GM12874 (cell line): ENCODE results near the gene ZNF701.
A peak's percentile ranks its signal among the peaks of the same experiment; 100 is the strongest.

Experiments used
- TF ChIP-seq, protein P1 (sequence below): IDR thresholded peaks from 2 replicates; pipeline ENCODE4 v1.5.1; 2011; ENCODE audit warnings: low read depth, mild to moderate bottlenecking, control low read depth, low read length, moderate library complexity; ENCODE audit not compliant: insufficient read depth

The ZNF701 gene

GRCh38 chr19:52570000-52570861 lies at the start of gene ZNF701:
ZNF701 (plus strand) TSS chr19:52570287; CDS start chr19:52574148, 3,861 bp downstream.
- TF ChIP-seq, protein P1, sequence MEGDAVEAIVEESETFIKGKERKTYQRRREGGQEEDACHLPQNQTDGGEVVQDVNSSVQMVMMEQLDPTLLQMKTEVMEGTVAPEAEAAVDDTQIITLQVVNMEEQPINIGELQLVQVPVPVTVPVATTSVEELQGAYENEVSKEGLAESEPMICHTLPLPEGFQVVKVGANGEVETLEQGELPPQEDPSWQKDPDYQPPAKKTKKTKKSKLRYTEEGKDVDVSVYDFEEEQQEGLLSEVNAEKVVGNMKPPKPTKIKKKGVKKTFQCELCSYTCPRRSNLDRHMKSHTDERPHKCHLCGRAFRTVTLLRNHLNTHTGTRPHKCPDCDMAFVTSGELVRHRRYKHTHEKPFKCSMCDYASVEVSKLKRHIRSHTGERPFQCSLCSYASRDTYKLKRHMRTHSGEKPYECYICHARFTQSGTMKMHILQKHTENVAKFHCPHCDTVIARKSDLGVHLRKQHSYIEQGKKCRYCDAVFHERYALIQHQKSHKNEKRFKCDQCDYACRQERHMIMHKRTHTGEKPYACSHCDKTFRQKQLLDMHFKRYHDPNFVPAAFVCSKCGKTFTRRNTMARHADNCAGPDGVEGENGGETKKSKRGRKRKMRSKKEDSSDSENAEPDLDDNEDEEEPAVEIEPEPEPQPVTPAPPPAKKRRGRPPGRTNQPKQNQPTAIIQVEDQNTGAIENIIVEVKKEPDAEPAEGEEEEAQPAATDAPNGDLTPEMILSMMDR = no peak

GRCh38 chr19:52522551-52522950 lies 47.5 kb upstream of the ZNF701 start:
- TF ChIP-seq, protein P1 = no peak

DNA sequence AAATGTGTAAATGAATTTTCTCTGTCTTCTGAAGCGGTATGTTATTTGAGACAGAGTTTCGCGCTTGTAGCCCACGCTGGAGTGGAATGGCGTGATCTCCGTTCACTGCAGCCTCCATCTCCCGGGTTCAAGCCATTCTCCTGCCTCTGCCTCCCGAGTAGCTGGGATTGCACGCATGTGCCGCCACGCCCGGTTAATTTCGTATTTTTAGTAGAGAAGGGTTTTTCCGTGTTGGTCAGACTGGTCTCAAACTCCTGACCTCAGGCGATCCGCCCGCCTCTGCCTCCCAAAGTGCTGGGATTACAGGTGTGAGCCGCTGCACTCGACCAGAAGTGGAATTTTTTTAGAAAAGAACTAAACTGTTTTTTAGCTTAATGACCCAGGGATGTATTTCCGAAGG lies 46.0 kb upstream of the ZNF701 start:
- TF ChIP-seq, protein P1 = no peak

DNA sequence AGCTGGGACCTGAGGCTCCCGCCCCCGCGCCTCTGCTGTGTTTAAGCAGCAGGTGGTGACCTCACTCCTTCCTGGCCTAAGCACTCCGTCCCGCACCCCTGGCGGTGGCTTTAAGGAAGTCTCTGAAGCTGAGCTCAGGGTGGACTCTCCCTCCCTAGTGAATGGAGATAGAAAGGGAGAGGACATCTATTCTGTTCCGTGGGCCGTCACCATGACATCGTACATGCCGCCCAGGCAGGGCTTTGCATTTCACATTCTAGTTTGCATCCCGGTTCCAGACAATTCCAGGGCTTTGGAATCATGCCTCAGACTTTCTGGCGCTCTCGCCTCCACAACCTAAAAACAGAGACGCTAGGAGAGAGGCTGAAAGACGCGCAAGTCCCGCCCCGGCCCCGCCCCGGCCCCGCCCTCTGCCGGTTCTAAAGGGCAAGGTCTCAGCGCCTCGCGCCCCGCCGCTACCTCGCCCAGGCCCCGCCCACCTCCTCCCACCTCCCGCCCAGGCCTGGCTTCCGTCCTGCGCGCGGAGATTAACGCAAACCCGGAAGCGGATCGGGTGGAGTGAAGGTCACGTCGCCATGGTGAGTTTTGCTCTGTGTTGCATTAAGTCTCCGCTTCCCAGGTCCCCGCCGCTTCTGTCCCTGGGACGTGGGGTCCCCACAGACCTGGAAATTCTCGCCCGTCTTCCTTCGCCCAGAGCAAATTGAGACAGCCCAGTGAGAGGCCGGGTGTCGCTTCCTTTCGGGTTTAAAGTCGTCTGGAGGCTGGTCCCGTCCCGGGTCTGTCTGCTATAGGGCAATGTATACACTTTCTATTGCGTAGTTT lies 42.7 kb upstream of the ZNF701 start, which contains the start of gene ZNF808:
Gene ZNF808, plus strand, starts transcription at position 535 of the 822 bp plus-strand sequence. CDS start 15,617 bp downstream, outside the sequence.
- TF ChIP-seq, protein P1 = peak; percentile 59

- TF ChIP-seq, protein P1 = no peak
Observed at GRCh38 chr19:52527956-52528351, 42.1 kb upstream of the ZNF701 start.

DNA sequence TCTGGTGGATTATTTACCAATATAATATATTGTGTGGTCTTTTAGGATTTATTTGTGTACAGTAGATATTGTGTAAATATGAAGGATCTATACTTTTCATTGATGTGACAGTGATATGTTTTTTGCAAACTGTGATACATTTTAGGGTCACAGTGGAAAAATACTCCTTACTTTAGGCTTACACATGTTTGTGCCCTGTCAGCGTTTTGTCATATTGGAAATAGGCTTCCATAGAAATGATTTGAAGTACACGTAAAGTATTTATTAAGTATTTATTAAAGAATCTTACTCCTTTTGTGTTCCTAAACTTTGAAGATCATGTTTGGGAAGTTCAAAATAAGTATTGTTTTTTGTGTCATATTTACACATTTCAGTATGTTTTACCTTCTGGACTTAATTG lies 37.6 kb upstream of the ZNF701 start:
- TF ChIP-seq, protein P1 = no peak

- TF ChIP-seq, protein P1 = no peak
Observed at GRCh38 chr19:52533901-52534300, 36.2 kb upstream of the ZNF701 start.
